Sigmoid colon (tissue), 7 donors: ENCODE measurements around the gene S1PR4. TPM values are rescaled to one million over a fixed set of nuclear protein-coding genes. Genes with fewer than 3 reads are reported as not detected.

Source experiments
- DNase-seq: peaks from one replicate; pipeline ENCODE4 v3.0.0-alpha.2; 2019
- H3K27ac ChIP-seq, 4 donors: fragments of 200-600 bp; sonication (generic); one replicate each; pipeline ENCODE4 v1.5.1; 2016 to 2019; ENCODE audit warnings: mild to moderate bottlenecking in 1 of 4
- H3K27me3 ChIP-seq, 3 donors: fragments of 200-600 bp; sonication (generic); one replicate each; pipeline ENCODE4 v1.5.1; 2019; ENCODE audit warnings: mild to moderate bottlenecking in 1 of 3
- H3K36me3 ChIP-seq, 4 donors: fragments of 200-600 bp; sonication (generic); one replicate each; pipeline ENCODE4 v1.5.1; 2016 to 2019
- H3K4me1 ChIP-seq, 4 donors: fragments of 200-600 bp; sonication (generic); one replicate each; pipeline ENCODE4 v1.5.1; 2017 to 2019
- H3K4me3 ChIP-seq, 4 donors: fragments of 200-600 bp; sonication (generic); one replicate each; pipeline ENCODE4 v1.5.1; 2017 to 2019; ENCODE audit warnings: mild to moderate bottlenecking in 2 of 4, moderate library complexity in 1 of 4
- H3K9me3 ChIP-seq, 4 donors: fragments of 200-600 bp in 3 of 4; sonication (generic) in 3 of 4; one replicate each; pipeline versions ENCODE4 v1.5.1 to v1.6.1; 2013 to 2019
- EP300 ChIP-seq, 4 donors: sonication (generic); formaldehyde crosslinking; IDR thresholded peaks; one replicate each; pipeline ENCODE4 v1.6.1; 2017; ENCODE audit warnings: antibody characterized with exemption in 4 of 4
- POLR2A ChIP-seq, 2 donors: fragments of 450-650 bp; IDR thresholded peaks; one replicate each; pipeline ENCODE4 v1.6.1; 2016; ENCODE audit warnings: antibody characterized with exemption in 2 of 2, mild to moderate bottlenecking in 2 of 2, moderate library complexity in 2 of 2
- POLR2AphosphoS5 ChIP-seq, 4 donors: sonication (generic); formaldehyde crosslinking; IDR thresholded peaks; one replicate each; pipeline ENCODE4 v1.6.1; 2017; ENCODE audit warnings: antibody characterized with exemption in 4 of 4
- WGBS, 2 donors: extraction: QIAGEN DNeasy Blood & Tissue Kit; methylation state at CpG; one replicate each; pipeline ENCODE4 v1.1.7; 2013; 5-methylcytosine and 5-hydroxymethylcytosine counted together
- intact Hi-C: fragments of 100-400 bp; cut with DNase I; formaldehyde crosslinking; loops from one replicate; pipeline ENCODE4 v1.15.1; 2023
- polyA plus RNA-seq, 3 donors: library from polyadenylated mRNA; stranded (reverse); fragments of 200-250 nt; gene quantifications; one replicate each; pipeline ENCODE4 v1.2.3, GENCODE V29; 2013
- total RNA-seq, 4 donors: library from RNA; depleted of rRNA; stranded (reverse); fragments of >200 nt; gene quantifications; one replicate each; pipeline ENCODE4 v1.1.0, GENCODE V29; 2016
- TF ChIP-seq, protein P1 (sequence below), 4 experiments: fragments of 450-650 bp in 3 of 4; fragments of 200-600 bp in 1 of 4; IDR thresholded peaks; one replicate each; pipeline ENCODE4 v1.5.1; 2016 to 2019; ENCODE audit warnings: antibody characterized with exemption in 4 of 4, mild to moderate bottlenecking in 3 of 4, moderate library complexity in 2 of 4
- donor health status: healthy with polysubstance abuse.
- donor health status: Bipolar disorder and iron deficiency.
- donor health status: healthy.

S1PR4 gene
- total and polyA plus RNA-seq, 7 donors: 0.33 to 24.4 (median 0.60) TPM; not detected in 2

DNA sequence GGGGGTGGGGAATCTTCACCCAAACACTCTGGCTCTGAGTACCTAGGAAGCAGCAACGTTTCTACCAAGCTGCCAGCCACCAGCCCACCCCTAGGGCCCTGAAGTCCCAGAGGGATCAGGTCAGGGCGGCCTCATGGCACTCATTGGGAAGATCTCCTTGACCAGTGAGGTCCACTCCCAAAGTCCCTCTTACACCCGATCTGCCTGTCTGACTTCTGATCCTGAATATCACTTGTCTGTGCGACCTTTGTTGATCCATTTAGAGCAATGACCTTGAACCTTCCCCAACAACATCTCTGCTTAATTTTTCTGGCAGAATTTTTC is 44.8 kb upstream of the S1PR4 start:
- intact Hi-C loops: no loop called here
- H3K27ac ChIP-seq: peak overlapping the region in 3 of 4 donors; percentile 43 to 61 (median 53)

DNA sequence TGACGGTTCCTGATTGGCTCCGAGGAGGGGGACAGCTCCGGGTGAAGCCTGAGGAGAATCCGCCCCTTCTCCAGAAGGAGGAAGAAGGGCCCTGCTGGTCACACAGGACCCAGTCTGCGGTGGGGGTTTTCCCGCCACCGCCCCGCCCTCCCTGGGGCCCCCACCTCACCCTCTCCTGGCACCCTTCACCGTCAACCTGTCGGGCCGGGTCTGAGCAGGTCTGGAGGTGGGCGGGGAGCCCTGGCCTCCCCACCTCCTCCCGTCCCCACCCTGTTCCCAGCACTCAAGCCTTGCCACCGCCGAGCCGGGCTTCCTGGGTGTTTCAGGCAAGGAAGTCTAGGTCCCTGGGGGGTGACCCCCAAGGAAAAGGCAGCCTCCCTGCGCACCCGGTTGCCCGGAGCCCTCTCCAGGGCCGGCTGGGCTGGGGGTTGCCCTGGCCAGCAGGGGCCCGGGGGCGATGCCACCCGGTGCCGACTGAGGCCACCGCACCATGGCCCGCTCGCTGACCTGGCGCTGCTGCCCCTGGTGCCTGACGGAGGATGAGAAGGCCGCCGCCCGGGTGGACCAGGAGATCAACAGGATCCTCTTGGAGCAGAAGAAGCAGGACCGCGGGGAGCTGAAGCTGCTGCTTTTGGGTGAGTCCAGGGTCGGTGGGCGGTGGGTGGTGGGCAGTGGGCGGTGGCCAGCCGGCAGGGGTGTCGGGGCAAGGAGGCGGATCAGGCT is 42.4 kb upstream of the S1PR4 start, which contains the start of gene GNA15:
Gene GNA15, plus strand, starts transcription at position 73 of the 723 bp plus-strand sequence. Its CDS starts 418 bp downstream, at position 491.
- Histone ChIP-seq H3K4me1 (peaks cover 0 to 4% (median 0%) of the 10 kb centered on the region in 4 donors), H3K36me3 (no peaks in the 10 kb centered on the region), H3K27ac (peak within 1 kb of the TSS; percentile 45 to 57 (median 56)), H3K27me3 (no peaks in the 10 kb centered on the region), H3K4me3 (peak within 1 kb of the TSS in 3 of 4 donors; percentile 27 to 44 (median 28)), H3K9me3 (peaks cover 0 to 4% (median 0%) of the 10 kb centered on the region in 4 donors)
- intact Hi-C loops: no loop called here
- 16 to 29% methylated on average over 40 of the region's 40 CpGs for WGBS, 2 donors
- no peak for DNase-seq
- TF ChIP-seq POLR2A (IDR thresholded peaks at IDR 0.05) (no peak), EP300 (IDR thresholded peaks at IDR 0.05) (no peak), POLR2AphosphoS5 (IDR thresholded peaks at IDR 0.05) (no peak)
- TF ChIP-seq, protein P1, sequence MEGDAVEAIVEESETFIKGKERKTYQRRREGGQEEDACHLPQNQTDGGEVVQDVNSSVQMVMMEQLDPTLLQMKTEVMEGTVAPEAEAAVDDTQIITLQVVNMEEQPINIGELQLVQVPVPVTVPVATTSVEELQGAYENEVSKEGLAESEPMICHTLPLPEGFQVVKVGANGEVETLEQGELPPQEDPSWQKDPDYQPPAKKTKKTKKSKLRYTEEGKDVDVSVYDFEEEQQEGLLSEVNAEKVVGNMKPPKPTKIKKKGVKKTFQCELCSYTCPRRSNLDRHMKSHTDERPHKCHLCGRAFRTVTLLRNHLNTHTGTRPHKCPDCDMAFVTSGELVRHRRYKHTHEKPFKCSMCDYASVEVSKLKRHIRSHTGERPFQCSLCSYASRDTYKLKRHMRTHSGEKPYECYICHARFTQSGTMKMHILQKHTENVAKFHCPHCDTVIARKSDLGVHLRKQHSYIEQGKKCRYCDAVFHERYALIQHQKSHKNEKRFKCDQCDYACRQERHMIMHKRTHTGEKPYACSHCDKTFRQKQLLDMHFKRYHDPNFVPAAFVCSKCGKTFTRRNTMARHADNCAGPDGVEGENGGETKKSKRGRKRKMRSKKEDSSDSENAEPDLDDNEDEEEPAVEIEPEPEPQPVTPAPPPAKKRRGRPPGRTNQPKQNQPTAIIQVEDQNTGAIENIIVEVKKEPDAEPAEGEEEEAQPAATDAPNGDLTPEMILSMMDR (IDR thresholded peaks at IDR 0.05): no peak

More for the DNA sequence above, 44.8 kb upstream of the S1PR4 start:
- Histone ChIP-seq H3K4me3 (no peak overlapping the region), H3K9me3 (no peaks in the 10 kb centered on the region), H3K4me1 (peaks cover 0 to 4% (median 0%) of the 10 kb centered on the region in 4 donors), H3K36me3 (no peaks in the 10 kb centered on the region), H3K27me3 (no peaks in the 10 kb centered on the region)
- WGBS, 2 donors: 64 to 65% methylated on average over 4 of the region's 4 CpGs
- no peak for DNase-seq
- TF ChIP-seq POLR2A (IDR thresholded peaks at IDR 0.05) (no peak), POLR2AphosphoS5 (IDR thresholded peaks at IDR 0.05) (no peak), EP300 (IDR thresholded peaks at IDR 0.05) (no peak)
- TF ChIP-seq, protein P1 (IDR thresholded peaks at IDR 0.05): no peak

DNA sequence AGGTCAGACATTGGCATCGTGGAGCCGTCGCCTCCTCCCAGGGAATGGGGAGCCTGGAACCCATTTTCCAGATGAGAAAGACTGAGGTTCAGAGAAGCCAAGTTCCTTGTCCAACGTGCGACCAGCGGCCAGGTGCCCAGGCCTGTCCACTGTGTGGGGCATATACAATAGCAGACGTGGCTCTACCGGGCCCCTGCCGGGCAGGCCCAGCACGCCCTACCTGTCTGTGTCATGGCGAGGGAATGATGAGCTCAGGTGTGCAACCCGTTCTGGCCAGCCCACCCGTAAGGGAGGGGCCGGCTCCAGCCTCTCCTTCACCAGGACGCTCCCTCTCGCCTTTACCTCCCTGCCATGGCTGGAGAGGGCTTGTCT is 41.9 kb upstream of the S1PR4 start:
- no peak for DNase-seq
- H3K36me3 ChIP-seq: no peaks in the 10 kb centered on the region
- peak overlapping the region in 3 of 4 donors; percentile 45 to 57 (median 55) for H3K27ac ChIP-seq
- WGBS, 2 donors: 56 to 60% methylated on average over 16 of the region's 16 CpGs
- H3K27me3 ChIP-seq: no peaks in the 10 kb centered on the region
- peaks cover 0 to 4% (median 0%) of the 10 kb centered on the region in 4 donors for H3K9me3 ChIP-seq
- TF ChIP-seq POLR2A (IDR thresholded peaks at IDR 0.05) (no peak), POLR2AphosphoS5 (IDR thresholded peaks at IDR 0.05) (no peak), EP300 (IDR thresholded peaks at IDR 0.05) (no peak)
- TF ChIP-seq, protein P1 (IDR thresholded peaks at IDR 0.05): no peak
- intact Hi-C loops: no loop called here
- H3K4me1 ChIP-seq: peaks cover 0 to 4% (median 0%) of the 10 kb centered on the region in 4 donors
- peak overlapping the region in 3 of 4 donors; percentile 27 to 44 (median 28) for H3K4me3 ChIP-seq

DNA sequence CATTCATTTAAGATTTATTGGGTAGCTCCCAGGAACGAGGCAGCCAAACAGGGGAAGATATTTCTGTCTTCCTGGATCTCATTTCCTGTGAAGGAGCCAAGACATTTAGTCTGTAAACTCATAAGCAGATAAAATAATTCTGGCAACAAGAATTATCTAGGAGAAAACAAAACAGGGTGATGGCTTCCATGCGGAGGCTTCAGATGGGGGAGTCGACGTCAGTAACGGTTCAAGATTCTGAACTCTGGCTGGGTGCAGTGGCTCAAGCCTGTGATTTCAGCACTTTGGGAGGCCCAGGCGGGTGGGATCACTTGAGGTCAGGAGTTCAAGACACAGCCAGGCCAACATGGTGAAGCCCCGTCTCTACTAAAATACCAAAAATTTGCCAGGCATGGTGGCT is 41.5 kb upstream of the S1PR4 start:
- peak overlapping the region in 3 of 4 donors; percentile 27 to 44 (median 28) for H3K4me3 ChIP-seq
- peaks cover 0 to 4% (median 0%) of the 10 kb centered on the region in 4 donors for H3K4me1 ChIP-seq
- H3K27me3 ChIP-seq: no peaks in the 10 kb centered on the region
- peak overlapping the region in 2 of 4 donors; percentile 31 to 57 for H3K27ac ChIP-seq
- TF ChIP-seq POLR2AphosphoS5 (IDR thresholded peaks at IDR 0.05) (no peak), POLR2A (IDR thresholded peaks at IDR 0.05) (no peak), EP300 (IDR thresholded peaks at IDR 0.05) (no peak)
- TF ChIP-seq, protein P1 (IDR thresholded peaks at IDR 0.05): no peak
- intact Hi-C loops: no loop called here
- H3K36me3 ChIP-seq: no peaks in the 10 kb centered on the region
- H3K9me3 ChIP-seq: peaks cover 0 to 4% (median 0%) of the 10 kb centered on the region in 4 donors
- no peak for DNase-seq
- WGBS, 2 donors: 45 to 65% methylated on average over 7 of the region's 7 CpGs
